SIG-M5 treated with dmso at 0.1 percent for 504 hours (cell line): ENCODE measurements around the gene ARL17A.
"Not testable (repeated sequence)": the region's sequence is repeated elsewhere in the genome, so short reads cannot be mapped to it uniquely, and the experiment has no call there.

Source experiments
- DNase-seq: peaks from one replicate; lab custom pipeline; 2025; ENCODE audit not compliant: unreplicated experiment; lab: John Stamatoyannopoulos, UW

The ARL17A gene

DNA sequence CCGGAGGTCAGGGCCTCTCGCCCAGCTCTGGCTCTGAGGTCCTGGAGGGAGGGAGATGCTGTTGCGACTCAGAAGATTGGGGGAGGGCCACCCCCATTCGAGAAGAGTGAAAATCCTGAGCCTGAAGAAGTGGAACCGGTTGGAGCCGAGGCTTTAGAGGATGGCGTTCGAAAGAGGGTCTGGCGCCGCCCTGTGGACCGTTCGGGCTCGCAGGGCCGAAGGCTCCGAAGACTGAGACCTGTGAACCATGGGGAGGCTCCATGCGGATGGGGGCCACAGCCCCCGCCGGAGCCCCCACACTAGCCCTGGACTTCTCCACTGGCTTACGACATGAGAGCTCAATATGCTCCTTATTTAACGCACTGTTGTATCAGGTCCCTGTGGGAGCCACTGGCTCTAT lies 20.3 kb downstream of the ARL17A start:
- DNase-seq: not testable (repeated sequence)

DNA sequence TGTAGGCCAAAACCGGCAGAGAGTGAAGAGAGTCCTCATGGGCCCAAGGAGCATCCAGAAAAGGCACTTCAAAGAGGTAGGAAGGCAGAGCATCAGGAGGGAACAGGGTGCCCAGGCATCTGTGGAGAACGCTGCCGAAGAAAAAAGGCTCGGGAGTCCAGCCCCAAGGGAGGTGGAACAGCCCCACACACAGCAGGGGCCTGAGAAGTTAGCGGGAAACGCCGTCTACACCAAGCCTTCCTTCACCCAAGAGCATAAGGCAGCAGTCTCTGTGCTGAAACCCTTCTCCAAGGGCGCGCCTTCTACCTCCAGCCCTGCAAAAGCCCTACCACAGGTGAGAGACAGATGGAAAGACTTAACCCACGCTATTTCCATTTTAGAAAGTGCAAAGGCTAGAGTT lies 30.9 kb downstream of the ARL17A start:
- DNase-seq: not testable (repeated sequence)

DNA sequence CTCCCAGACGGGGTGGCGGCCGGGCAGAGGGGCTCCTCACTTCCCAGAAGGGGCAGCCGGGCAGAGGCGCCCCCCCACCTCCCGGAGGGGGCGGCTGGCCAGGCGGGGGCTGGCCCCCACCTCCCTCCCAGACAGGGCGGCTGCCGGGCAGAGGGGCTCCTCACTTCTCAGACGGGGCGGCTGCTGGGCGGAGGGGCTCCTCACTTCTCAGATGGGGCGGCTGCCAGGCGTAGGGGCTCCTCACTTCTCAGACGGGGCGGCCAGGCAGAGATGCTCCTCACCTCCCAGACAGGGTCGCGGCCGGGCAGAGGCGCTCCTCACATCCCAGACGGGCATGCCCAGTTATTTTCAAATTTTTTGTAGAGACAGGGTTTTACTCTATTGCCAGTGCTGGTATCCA lies 44.8 kb downstream of the ARL17A start:
- DNase-seq: not testable (repeated sequence)

DNA sequence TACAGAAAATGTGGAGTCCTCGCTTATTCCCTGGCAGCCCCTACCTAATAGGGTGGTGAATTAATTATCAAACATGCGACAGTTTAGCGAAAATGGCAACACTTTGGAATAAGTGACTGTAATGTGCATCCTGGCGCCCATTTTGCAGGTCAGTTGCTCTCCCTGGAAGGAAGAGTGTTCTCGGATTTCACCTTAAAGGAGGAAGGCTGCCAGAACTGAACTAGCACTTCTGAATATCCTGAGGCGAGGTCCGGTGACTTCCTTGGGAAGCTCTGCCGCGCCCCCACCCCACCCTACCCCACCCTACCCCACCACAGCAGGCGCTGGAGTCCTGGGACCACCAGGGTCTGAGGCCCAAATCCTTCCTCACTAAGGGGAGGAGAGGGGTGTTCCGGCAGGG lies 67.3 kb downstream of the ARL17A start, which contains the start of gene LRRC37A2:
Gene LRRC37A2, plus strand, starts transcription at position 301 of the 400 bp plus-strand sequence. CDS start 245 bp downstream, outside the sequence.
- not testable (repeated sequence) for DNase-seq

DNA sequence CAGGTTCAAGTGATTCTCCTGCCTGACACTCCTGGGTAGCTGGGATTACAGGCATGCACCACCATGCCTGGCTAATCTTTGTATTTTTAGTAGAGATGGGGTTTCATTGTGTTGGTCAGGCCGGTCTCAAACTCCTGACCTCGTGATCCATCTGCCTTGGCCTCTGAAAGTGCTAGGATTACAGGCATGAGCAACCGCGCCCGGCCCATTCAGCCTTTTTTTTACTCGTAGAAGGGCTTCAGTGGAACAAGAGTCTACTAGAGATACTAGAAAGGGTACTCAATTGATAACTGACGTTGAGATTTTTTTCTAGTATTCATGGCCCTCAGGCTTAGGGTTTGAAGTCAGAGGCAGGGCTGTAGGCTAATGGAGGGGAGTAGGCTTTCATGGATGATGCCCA lies 73.6 kb downstream of the ARL17A start:
- DNase-seq: not testable (repeated sequence)

DNA sequence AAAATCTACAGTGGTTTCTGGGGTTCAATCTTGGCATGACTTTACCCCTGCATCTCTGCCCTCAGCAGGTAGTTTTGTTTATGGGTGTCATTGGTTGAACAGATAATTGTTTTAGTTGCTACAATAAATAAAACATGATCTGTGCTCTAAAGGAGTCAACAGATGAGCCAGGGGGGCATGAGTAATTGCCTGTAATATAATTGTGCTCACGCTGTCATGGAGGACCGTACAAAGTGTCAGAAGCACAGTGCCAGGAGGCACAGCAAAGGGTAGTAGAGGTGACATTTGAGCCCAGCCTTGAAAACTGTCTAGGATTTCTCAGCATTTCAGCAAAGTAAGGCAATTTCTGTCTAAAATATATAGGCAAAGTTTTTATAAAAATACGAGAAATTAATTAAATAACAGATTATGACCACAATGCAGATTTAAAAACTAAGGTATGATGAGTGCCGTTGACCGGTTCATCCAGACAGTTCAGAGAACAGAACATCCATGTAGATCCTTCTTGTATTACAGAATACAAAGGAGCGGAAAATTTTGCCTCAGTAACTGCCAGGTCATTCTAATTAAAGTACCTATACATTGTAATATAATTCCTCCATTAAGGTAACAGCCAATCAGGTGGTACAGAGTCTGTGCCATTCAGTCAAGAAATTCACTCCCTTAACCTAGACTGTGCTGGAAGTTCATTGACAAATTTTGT lies 79.9 kb downstream of the ARL17A start:
- not testable (repeated sequence) for DNase-seq

DNA sequence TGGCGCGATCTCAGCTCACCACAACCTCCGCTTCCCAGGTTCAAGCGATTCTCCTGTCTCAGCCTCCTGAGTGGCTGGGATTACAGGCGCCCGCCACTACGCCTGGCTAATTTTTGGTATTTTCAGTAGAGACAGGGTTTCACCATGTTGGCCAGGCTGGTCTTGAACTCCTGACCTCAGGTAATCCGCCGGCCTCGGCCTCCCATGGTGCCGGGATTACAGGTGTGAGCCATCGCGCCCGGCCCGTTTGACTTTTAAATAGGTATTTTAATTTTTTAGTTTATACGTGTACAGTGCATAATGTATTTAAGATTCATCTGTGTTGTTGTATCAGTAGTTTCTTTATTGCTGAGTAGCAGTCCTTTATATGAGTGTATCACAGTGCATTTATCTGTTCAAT lies 87.5 kb downstream of the ARL17A start:
- not testable (repeated sequence) for DNase-seq

DNA sequence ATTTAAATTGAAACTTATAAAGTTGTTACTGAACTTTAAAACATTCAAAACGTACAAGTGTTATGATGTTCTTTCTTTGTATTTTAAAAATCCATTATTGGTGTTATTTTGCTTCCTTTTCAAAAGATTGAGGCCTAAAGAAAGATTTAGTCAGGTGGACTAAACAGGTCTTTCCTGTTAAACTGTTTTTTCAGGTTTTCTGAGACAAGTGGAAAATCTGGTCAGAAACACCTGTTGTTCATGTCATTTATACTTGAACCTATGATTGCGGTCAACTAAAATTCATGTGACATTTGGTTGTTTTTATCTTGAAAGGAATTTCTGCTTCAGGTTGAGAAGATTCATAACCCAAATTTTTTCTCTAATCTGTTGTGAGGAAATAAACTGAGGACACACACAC lies 98.2 kb downstream of the ARL17A start:
- not testable (repeated sequence) for DNase-seq

DNA sequence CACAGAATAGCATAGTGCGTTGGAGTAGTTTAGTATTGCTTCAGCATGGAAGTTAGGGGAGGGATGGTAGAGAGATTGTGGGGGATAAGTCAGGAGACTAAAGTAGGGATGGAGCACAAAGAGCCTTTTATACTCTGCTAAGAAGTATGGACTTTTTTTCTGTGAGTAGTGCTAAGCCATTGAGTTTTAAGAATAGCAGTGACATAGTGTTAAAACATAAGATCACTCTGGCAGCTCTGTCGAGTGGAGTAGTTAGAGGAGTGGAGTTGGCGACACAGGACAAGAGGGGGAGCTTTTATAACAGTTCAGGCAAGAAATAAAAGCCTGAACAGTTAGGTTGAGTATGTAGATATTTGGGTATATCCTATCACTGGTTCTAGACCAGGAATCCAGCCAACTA lies 100.7 kb downstream of the ARL17A start:
- not testable (repeated sequence) for DNase-seq

DNA sequence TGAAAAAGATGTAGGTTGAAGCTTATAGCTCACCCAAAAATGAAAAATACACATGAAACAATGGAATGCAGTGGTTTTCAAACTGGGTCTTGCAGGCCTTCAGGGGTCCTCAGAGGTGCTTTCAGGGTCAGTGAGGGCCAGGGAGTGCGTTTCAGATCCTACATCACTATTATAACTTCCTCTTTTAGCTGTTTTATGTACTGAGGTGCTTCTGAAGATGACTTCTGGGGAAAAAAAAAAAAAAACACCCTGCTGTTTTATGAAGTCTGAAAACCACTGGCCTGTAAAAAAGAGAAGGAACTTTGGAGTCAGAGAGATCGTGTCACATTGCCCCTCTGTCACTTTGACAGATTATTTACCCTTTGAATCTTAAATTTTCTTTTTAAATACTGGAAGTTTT lies 103.9 kb downstream of the ARL17A start:
- DNase-seq: not testable (repeated sequence)

DNA sequence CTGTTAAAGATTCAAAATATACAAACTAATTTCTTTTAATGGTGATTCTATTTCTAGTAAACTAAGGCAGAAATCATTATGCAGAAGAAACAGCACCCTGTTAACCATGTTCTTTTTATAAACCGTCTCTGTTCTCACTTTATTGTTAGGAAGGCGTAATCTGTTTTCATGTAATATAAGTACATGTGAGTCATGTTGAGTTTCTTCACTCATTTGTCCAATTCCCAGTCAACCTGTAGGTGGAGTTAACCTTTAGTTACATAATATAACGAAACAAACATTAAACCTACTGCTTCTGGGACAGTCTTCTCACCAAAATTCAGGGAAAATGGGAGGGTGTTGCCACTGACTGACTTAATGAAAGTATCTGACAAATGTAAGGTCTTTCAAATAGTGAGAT lies 105.0 kb downstream of the ARL17A start:
- DNase-seq: not testable (repeated sequence)

DNA sequence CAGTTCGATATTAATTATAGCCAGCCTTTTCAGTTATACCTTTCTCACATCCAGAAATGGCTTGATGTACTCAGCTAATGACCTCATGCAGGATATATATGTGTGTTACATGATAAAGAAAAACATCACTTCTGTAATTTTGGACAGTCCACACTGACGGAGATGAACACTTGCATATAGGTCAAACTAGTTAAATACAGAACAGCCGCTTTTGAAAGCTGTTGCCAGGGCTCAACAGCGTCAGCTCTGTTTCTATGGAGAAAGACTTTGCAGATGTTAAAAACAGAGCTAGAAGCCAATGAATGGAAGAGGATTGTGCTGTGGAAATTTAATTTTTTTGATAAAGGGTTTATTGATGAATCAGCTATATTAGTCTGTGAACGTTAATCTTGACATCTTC lies 111.9 kb downstream of the ARL17A start:
- DNase-seq: not testable (repeated sequence)
